H9 (cell line): Measurements from ENCODE around the gene OMP. TPM values are rescaled to one million over a fixed set of nuclear protein-coding genes. Genes with fewer than 3 reads are reported as not detected.

Source experiments
- DNase-seq: peaks from one replicate; pipeline ENCODE4 v3.0.0-alpha.2; 2017
- H2AFZ ChIP-seq: one replicate; pipeline ENCODE4 v1.6.1; 2013; ENCODE audit warnings: mild to moderate bottlenecking, low read length, control low read depth, moderate library complexity
- H2AK5ac ChIP-seq: 2 replicates; pipeline ENCODE4 v1.6.1; 2013; ENCODE audit warnings: low read length, control low read depth, mixed read lengths; ENCODE audit not compliant: insufficient read length
- H2BK120ac ChIP-seq: one replicate; pipeline ENCODE4 v1.6.1; 2013; ENCODE audit warnings: low read depth, mild to moderate bottlenecking, low read length, control low read depth, inconsistent platforms; ENCODE audit not compliant: poor library complexity, severe bottlenecking
- H2BK12ac ChIP-seq: 2 replicates; pipeline ENCODE4 v1.6.1; 2013; ENCODE audit warnings: low read length, control low read depth, mixed read lengths, low read depth; ENCODE audit not compliant: insufficient read length
- H2BK15ac ChIP-seq: 2 replicates; pipeline ENCODE4 v1.6.1; 2013; ENCODE audit warnings: low read depth, low read length, control low read depth
- H2BK20ac ChIP-seq: one replicate; pipeline ENCODE4 v1.6.1; 2013; ENCODE audit warnings: low read depth, mild to moderate bottlenecking, low read length, control low read depth, inconsistent platforms; ENCODE audit not compliant: poor library complexity, severe bottlenecking
- H2BK5ac ChIP-seq: 2 replicates; pipeline ENCODE4 v1.6.1; 2013; ENCODE audit warnings: low read length, control low read depth, mixed read lengths; ENCODE audit not compliant: insufficient read length
- H3K14ac ChIP-seq: 2 replicates; pipeline ENCODE4 v1.6.1; 2013; ENCODE audit warnings: low read length, control low read depth; ENCODE audit not compliant: insufficient read depth
- H3K18ac ChIP-seq: 2 replicates; pipeline ENCODE4 v1.6.1; 2013; ENCODE audit warnings: low read depth, mild to moderate bottlenecking, mixed read lengths, low read length, control low read depth; ENCODE audit not compliant: insufficient read length
- H3K23ac ChIP-seq: 2 replicates; pipeline ENCODE4 v1.6.1; 2013; ENCODE audit warnings: low read length, control low read depth, mixed read lengths, low read depth; ENCODE audit not compliant: insufficient read length
- H3K23me2 ChIP-seq: 2 replicates; pipeline ENCODE4 v1.6.1; 2013; ENCODE audit warnings: low read depth, mild to moderate bottlenecking, mixed read lengths, low read length, control low read depth; ENCODE audit not compliant: insufficient read length, poor library complexity, severe bottlenecking
- H3K27ac ChIP-seq: 2 replicates; pipeline ENCODE4 v1.5.1; 2013; ENCODE audit warnings: low read length, control low read depth, mixed read lengths, low read depth; ENCODE audit not compliant: insufficient read length
- H3K27me3 ChIP-seq: 2 replicates; pipeline ENCODE4 v1.6.1; 2013; ENCODE audit warnings: low read length, control low read depth, inconsistent platforms; ENCODE audit not compliant: insufficient read depth
- H3K4ac ChIP-seq: 2 replicates; pipeline ENCODE4 v1.6.1; 2013; ENCODE audit warnings: low read depth, mild to moderate bottlenecking, control low read depth, inconsistent platforms, low read length, moderate library complexity
- H3K4me1 ChIP-seq: 2 replicates; pipeline ENCODE4 v1.6.1; 2013; ENCODE audit warnings: low read length, control low read depth, inconsistent platforms; ENCODE audit not compliant: insufficient read depth
- H3K4me2 ChIP-seq: 2 replicates; pipeline ENCODE4 v1.6.1; 2013; ENCODE audit warnings: low read length, control low read depth, mixed read lengths; ENCODE audit not compliant: insufficient read length, insufficient read depth
- H3K56ac ChIP-seq: 2 replicates; pipeline ENCODE4 v1.6.1; 2013; ENCODE audit warnings: low read depth, mild to moderate bottlenecking, mixed read lengths, low read length, control low read depth; ENCODE audit not compliant: insufficient read length
- H3K79me1 ChIP-seq: 2 replicates; pipeline ENCODE4 v1.6.1; 2013; ENCODE audit warnings: low read depth, mild to moderate bottlenecking, moderate library complexity, low read length, control low read depth, inconsistent platforms; ENCODE audit not compliant: insufficient read depth, poor library complexity, severe bottlenecking
- H3K79me2 ChIP-seq: 2 replicates; pipeline ENCODE4 v1.6.1; 2013; ENCODE audit warnings: low read length, control low read depth, inconsistent platforms; ENCODE audit not compliant: insufficient read depth
- H3K9ac ChIP-seq: 2 replicates; pipeline ENCODE4 v1.6.1; 2013; ENCODE audit warnings: low read length, control low read depth, mixed read lengths; ENCODE audit not compliant: insufficient read length; ENCODE audit errors: extremely low read depth
- H3K9me3 ChIP-seq: one replicate; pipeline ENCODE4 v1.6.1; 2013; ENCODE audit warnings: low read depth, low read length, inconsistent platforms; ENCODE audit not compliant: control insufficient read depth
- H3T11ph ChIP-seq: one replicate; pipeline ENCODE4 v1.6.1; 2013; ENCODE audit warnings: mild to moderate bottlenecking, low read length, control low read depth, inconsistent platforms
- H4K20me1 ChIP-seq: one replicate; pipeline ENCODE4 v1.6.1; 2013; ENCODE audit not compliant: control insufficient read depth, insufficient read length, insufficient read depth
- H4K5ac ChIP-seq: 2 replicates; pipeline ENCODE4 v1.6.1; 2013; ENCODE audit warnings: low read depth, mild to moderate bottlenecking, mixed read lengths, low read length, control low read depth; ENCODE audit not compliant: insufficient read length
- H4K8ac ChIP-seq: replicated peaks from 2 replicates; pipeline ENCODE4 v1.6.1; 2013; ENCODE audit warnings: low read length, control low read depth, mixed read lengths, low read depth; ENCODE audit not compliant: insufficient read length
- H4K91ac ChIP-seq: 2 replicates; pipeline ENCODE4 v1.6.1; 2013; ENCODE audit warnings: low read depth, mild to moderate bottlenecking, moderate library complexity, mixed read lengths, low read length, control low read depth; ENCODE audit not compliant: insufficient read length
- H3K27ac Mint-ChIP-seq, 3 experiments: 2 replicates in 2 of 3; 3 replicates in 1 of 3; pipeline ENCODE4 v1.8.0; 2020 to 2021; ENCODE audit warnings: mixed read lengths in 3 of 3, mild to moderate bottlenecking in 1 of 3, moderate library complexity in 1 of 3
- H3K27me3 Mint-ChIP-seq: 2 replicates; pipeline ENCODE4 v1.8.0; 2021; ENCODE audit warnings: low read depth, mild to moderate bottlenecking, moderate library complexity, mixed read lengths
- H3K36me3 Mint-ChIP-seq, 3 experiments: 2 replicates in 2 of 3; 3 replicates in 1 of 3; pipeline ENCODE4 v1.8.0; 2020 to 2021; ENCODE audit warnings: low read depth in 3 of 3, mixed read lengths in 3 of 3; ENCODE audit not compliant: insufficient read depth in 1 of 3
- H3K4me1 Mint-ChIP-seq, 2 experiments: 2 replicates each; pipeline ENCODE4 v1.8.0; 2020; ENCODE audit warnings: mixed read lengths in 2 of 2
- H3K4me3 Mint-ChIP-seq, 2 experiments: 2 replicates in 1 of 2; 3 replicates in 1 of 2; pipeline ENCODE4 v1.8.0; 2020 to 2021; ENCODE audit warnings: mild to moderate bottlenecking in 2 of 2, mixed read lengths in 2 of 2, moderate library complexity in 1 of 2
- H3K9me3 Mint-ChIP-seq, 2 experiments: 2 replicates in 1 of 2; 3 replicates in 1 of 2; pipeline ENCODE4 v1.8.0; 2020; ENCODE audit warnings: mild to moderate bottlenecking in 2 of 2, mixed read lengths in 2 of 2, moderate library complexity in 1 of 2
- whole genome bisulfite sequencing: extraction: QIAGEN DNeasy Blood & Tissue Kit; methylation state at CpG from one replicate; pipeline ENCODE4 v1.1.7; 2013; ENCODE audit warnings: missing lambda C conversion rate, low lambda C conversion rate, mixed read lengths; ENCODE audit not compliant: insufficient read length; ENCODE audit errors: extremely low coverage; 5-methylcytosine and 5-hydroxymethylcytosine counted together
- total RNA-seq: library from RNA; stranded (reverse); gene quantifications from 2 replicates; pipeline ENCODE4 v1.2.1, GENCODE V29; 2021
- TF ChIP-seq, protein P1 (sequence below): fragments of 200-600 bp; sonication (generic); conservative IDR thresholded peaks from 3 replicates; pipeline ENCODE4 v1.8.0; 2021; ENCODE audit warnings: antibody characterized with exemption, mild to moderate bottlenecking

OMP gene
- total RNA-seq, 1 experiment from 2014 or later = not detected

DNA sequence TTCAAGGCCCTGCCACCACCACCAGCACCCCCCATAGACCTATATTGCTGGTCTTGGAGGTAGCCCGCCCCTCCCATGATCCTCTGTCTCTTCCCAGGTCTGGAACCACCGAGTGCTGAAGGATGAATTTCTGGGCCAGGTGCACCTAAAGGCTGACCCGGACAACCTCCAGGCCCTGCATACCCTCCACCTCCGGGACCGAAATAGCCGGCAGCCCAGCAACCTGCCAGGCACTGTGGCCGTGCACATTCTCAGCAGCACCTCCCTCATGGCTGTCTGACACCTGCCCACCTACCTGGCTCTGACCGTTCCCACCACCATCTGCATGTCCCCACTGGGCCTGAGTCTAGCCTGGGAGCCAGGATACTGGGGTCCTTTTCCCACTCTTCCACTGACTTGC lies 21.0 kb downstream of the OMP start:
- Histone ChIP-seq H3K79me2 (no peaks in the 10 kb centered on the region), H4K20me1 (no peaks in the 10 kb centered on the region), H3K27ac (no peak overlapping the region), H3K4ac (no peak overlapping the region), H2BK120ac (no peak overlapping the region), H4K5ac (no peak overlapping the region), H3K27me3 (no peaks in the 10 kb centered on the region), H4K91ac (no peak overlapping the region), H4K8ac (no peak overlapping the region), H3K18ac (no peak overlapping the region), H3K4me2 (no peak overlapping the region), H3K9ac (no peak overlapping the region), H2BK20ac (no peak overlapping the region), H2BK5ac (no peak overlapping the region), H2BK12ac (no peak overlapping the region), H3K79me1 (no peaks in the 10 kb centered on the region), H2AK5ac (no peak overlapping the region), H2AFZ (no peak overlapping the region), H3T11ph (no peak overlapping the region), H3K9me3 (no peaks in the 10 kb centered on the region), H3K4me1 (no peaks in the 10 kb centered on the region), H3K23me2 (peaks cover 8% of the 10 kb centered on the region), H3K23ac (no peak overlapping the region), H2BK15ac (no peak overlapping the region), H3K14ac (no peak overlapping the region; the same call in 1 of the 2 replicates), H3K56ac (no peak overlapping the region)
- H3K4me3 Mint-ChIP-seq = no peak overlapping the region
- DNase-seq = no peak
- H3K27ac Mint-ChIP-seq = no peak overlapping the region
- H3K27me3 Mint-ChIP-seq = peaks cover 5% of the 10 kb centered on the region; the same call in 1 of the 2 replicates
- H3K36me3 Mint-ChIP-seq = peaks cover 3 to 10% (median 6%) of the 10 kb centered on the region in 3 experiments; a peak in 6 of 7 replicates
- no peaks in the 10 kb centered on the region for H3K9me3 Mint-ChIP-seq
- peaks cover 18 to 19% of the 10 kb centered on the region in 2 experiments for H3K4me1 Mint-ChIP-seq
- WGBS = no CpG with 5 or more reads among the region's 8 CpGs
- TF ChIP-seq, protein P1, sequence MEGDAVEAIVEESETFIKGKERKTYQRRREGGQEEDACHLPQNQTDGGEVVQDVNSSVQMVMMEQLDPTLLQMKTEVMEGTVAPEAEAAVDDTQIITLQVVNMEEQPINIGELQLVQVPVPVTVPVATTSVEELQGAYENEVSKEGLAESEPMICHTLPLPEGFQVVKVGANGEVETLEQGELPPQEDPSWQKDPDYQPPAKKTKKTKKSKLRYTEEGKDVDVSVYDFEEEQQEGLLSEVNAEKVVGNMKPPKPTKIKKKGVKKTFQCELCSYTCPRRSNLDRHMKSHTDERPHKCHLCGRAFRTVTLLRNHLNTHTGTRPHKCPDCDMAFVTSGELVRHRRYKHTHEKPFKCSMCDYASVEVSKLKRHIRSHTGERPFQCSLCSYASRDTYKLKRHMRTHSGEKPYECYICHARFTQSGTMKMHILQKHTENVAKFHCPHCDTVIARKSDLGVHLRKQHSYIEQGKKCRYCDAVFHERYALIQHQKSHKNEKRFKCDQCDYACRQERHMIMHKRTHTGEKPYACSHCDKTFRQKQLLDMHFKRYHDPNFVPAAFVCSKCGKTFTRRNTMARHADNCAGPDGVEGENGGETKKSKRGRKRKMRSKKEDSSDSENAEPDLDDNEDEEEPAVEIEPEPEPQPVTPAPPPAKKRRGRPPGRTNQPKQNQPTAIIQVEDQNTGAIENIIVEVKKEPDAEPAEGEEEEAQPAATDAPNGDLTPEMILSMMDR = no peak
